Activated naive CD8-positive, alpha-beta T cell treated with anti-CD3 and anti-CD28 coated beads, Interleukin-2, amount 50 U/mL, for 24 hours (primary cell): ENCODE results near the gene GPR32.
"Not testable (repeated sequence)": the region's sequence is repeated elsewhere in the genome, so short reads cannot be mapped to it uniquely, and the experiment has no call there.

Experiments used
- ATAC-seq: fragments of 150-1000 bp; cut with Tn5 transposase; one replicate; pipeline ENCODE4 v1.10.0; 2021
- DNase-seq: peaks from one replicate; pipeline ENCODE4 v3.0.0; 2021
- H3K27ac Mint-ChIP-seq: one replicate; pipeline ENCODE4 v1.8.0; 2021; ENCODE audit warnings: mild to moderate bottlenecking, mixed read lengths
- H3K27me3 Mint-ChIP-seq: one replicate; pipeline ENCODE4 v1.8.0; 2021; ENCODE audit warnings: mixed read lengths
- H3K36me3 Mint-ChIP-seq: one replicate; pipeline ENCODE4 v1.8.0; 2021; ENCODE audit warnings: low read depth, mixed read lengths
- H3K4me1 Mint-ChIP-seq: one replicate; pipeline ENCODE4 v1.8.0; 2021; ENCODE audit warnings: mixed read lengths
- H3K4me3 Mint-ChIP-seq: one replicate; pipeline ENCODE4 v1.8.0; 2021; ENCODE audit warnings: mild to moderate bottlenecking, moderate library complexity, mixed read lengths
- H3K9me3 Mint-ChIP-seq: one replicate; pipeline ENCODE4 v1.8.0; 2021; ENCODE audit warnings: mixed read lengths

Gene GPR32

GRCh38 chr19:50764409-50764808, 5.9 kb upstream of the GPR32 start:
- DNase-seq (no peak), ATAC-seq (no peak)
- Mint-ChIP-seq H3K27me3 (peaks cover 20% of the 10 kb centered on the region), H3K27ac (no peak overlapping the region), H3K9me3 (peaks cover 4% of the 10 kb centered on the region), H3K36me3 (no peaks in the 10 kb centered on the region), H3K4me3 (no peak overlapping the region), H3K4me1 (no peaks in the 10 kb centered on the region)

GRCh38 chr19:50766746-50767145, 3.5 kb upstream of the GPR32 start:
- not testable (repeated sequence) for H3K27ac Mint-ChIP-seq, H3K4me1 Mint-ChIP-seq, H3K4me3 Mint-ChIP-seq, ATAC-seq, H3K9me3 Mint-ChIP-seq, H3K36me3 Mint-ChIP-seq, DNase-seq
- peaks cover 24% of the 10 kb centered on the region for H3K27me3 Mint-ChIP-seq

GRCh38 chr19:50767263-50767662, 3.0 kb upstream of the GPR32 start:
- H3K27ac Mint-ChIP-seq, H3K9me3 Mint-ChIP-seq, ATAC-seq, H3K4me1 Mint-ChIP-seq, H3K4me3 Mint-ChIP-seq, DNase-seq, H3K36me3 Mint-ChIP-seq: not testable (repeated sequence)
- peaks cover 24% of the 10 kb centered on the region for H3K27me3 Mint-ChIP-seq

- Mint-ChIP-seq H3K36me3 (no peaks in the 10 kb centered on the region), H3K4me1 (no peaks in the 10 kb centered on the region), H3K27me3 (peaks cover 22% of the 10 kb centered on the region), H3K4me3 (no peak overlapping the region), H3K27ac (no peak overlapping the region), H3K9me3 (no peaks in the 10 kb centered on the region)
- ATAC-seq (no peak), DNase-seq (no peak)
Observed at GRCh38 chr19:50768277-50768676, 2.0 kb upstream of the GPR32 start.

GRCh38 chr19:50770888-50771287, 624 bp downstream of the GPR32 start:
- ATAC-seq (no peak), DNase-seq (no peak)
- H3K27me3 Mint-ChIP-seq: peaks cover 33% of the 10 kb centered on the region
- H3K36me3 Mint-ChIP-seq: no peaks in the 10 kb centered on the region
- H3K9me3 Mint-ChIP-seq: no peaks in the 10 kb centered on the region
- no peak overlapping the region for H3K4me3 Mint-ChIP-seq
- H3K4me1 Mint-ChIP-seq: no peaks in the 10 kb centered on the region
- no peak overlapping the region for H3K27ac Mint-ChIP-seq

- no peak overlapping the region for H3K27ac Mint-ChIP-seq
- H3K4me1 Mint-ChIP-seq: no peaks in the 10 kb centered on the region
- no peaks in the 10 kb centered on the region for H3K9me3 Mint-ChIP-seq
- no peak for DNase-seq
- ATAC-seq: no peak
- no peak overlapping the region for H3K4me3 Mint-ChIP-seq
- no peaks in the 10 kb centered on the region for H3K36me3 Mint-ChIP-seq
- H3K27me3 Mint-ChIP-seq: peaks cover 39% of the 10 kb centered on the region
Observed at GRCh38 chr19:50772476-50772875, 2.2 kb downstream of the GPR32 start.

GRCh38 chr19:50772912-50773311, 2.6 kb downstream of the GPR32 start:
- peaks cover 41% of the 10 kb centered on the region for H3K27me3 Mint-ChIP-seq
- not testable (repeated sequence) for H3K36me3 Mint-ChIP-seq, ATAC-seq, H3K27ac Mint-ChIP-seq, H3K9me3 Mint-ChIP-seq, H3K4me3 Mint-ChIP-seq, DNase-seq, H3K4me1 Mint-ChIP-seq

- H3K9me3 Mint-ChIP-seq, H3K27ac Mint-ChIP-seq, H3K4me3 Mint-ChIP-seq, H3K36me3 Mint-ChIP-seq, H3K4me1 Mint-ChIP-seq, DNase-seq, ATAC-seq: not testable (repeated sequence)
- H3K27me3 Mint-ChIP-seq: peaks cover 42% of the 10 kb centered on the region
Observed at GRCh38 chr19:50773454-50773853, 3.2 kb downstream of the GPR32 start.

- Mint-ChIP-seq H3K36me3 (no peaks in the 10 kb centered on the region), H3K4me3 (no peak overlapping the region), H3K27me3 (peaks cover 62% of the 10 kb centered on the region), H3K4me1 (peaks cover 12% of the 10 kb centered on the region), H3K9me3 (no peaks in the 10 kb centered on the region), H3K27ac (no peak overlapping the region)
- DNase-seq (no peak), ATAC-seq (no peak)
Observed at GRCh38 chr19:50776131-50776530, 5.9 kb downstream of the GPR32 start.

- Mint-ChIP-seq H3K27ac (no peak overlapping the region), H3K4me3 (no peak overlapping the region), H3K9me3 (no peaks in the 10 kb centered on the region), H3K27me3 (peaks cover 69% of the 10 kb centered on the region), H3K4me1 (peaks cover 12% of the 10 kb centered on the region), H3K36me3 (no peaks in the 10 kb centered on the region)
- ATAC-seq: no peak
- DNase-seq: no peak
Observed at GRCh38 chr19:50777261-50777660, 7.0 kb downstream of the GPR32 start.

GRCh38 chr19:50777830-50778303, 7.6 kb downstream of the GPR32 start:
- Mint-ChIP-seq H3K4me1 (peaks cover 12% of the 10 kb centered on the region), H3K9me3 (no peaks in the 10 kb centered on the region), H3K27ac (no peak overlapping the region), H3K27me3 (peaks cover 73% of the 10 kb centered on the region), H3K36me3 (no peaks in the 10 kb centered on the region), H3K4me3 (no peak overlapping the region)
- DNase-seq (no peak), ATAC-seq (no peak)

GRCh38 chr19:50778906-50779430, 8.7 kb downstream of the GPR32 start:
- no peak overlapping the region for H3K27ac Mint-ChIP-seq
- no peaks in the 10 kb centered on the region for H3K9me3 Mint-ChIP-seq
- H3K4me1 Mint-ChIP-seq: peaks cover 14% of the 10 kb centered on the region
- H3K4me3 Mint-ChIP-seq: no peak overlapping the region
- peaks cover 77% of the 10 kb centered on the region for H3K27me3 Mint-ChIP-seq
- DNase-seq: no peak
- ATAC-seq: no peak
- no peaks in the 10 kb centered on the region for H3K36me3 Mint-ChIP-seq

GRCh38 chr19:50779504-50780457, 9.5 kb downstream of the GPR32 start:
- Mint-ChIP-seq H3K27ac (no peak overlapping the region), H3K4me1 (peaks cover 14% of the 10 kb centered on the region), H3K27me3 (peaks cover 72% of the 10 kb centered on the region), H3K36me3 (no peaks in the 10 kb centered on the region), H3K9me3 (no peaks in the 10 kb centered on the region), H3K4me3 (no peak overlapping the region)
- ATAC-seq (peak; percentile 45), DNase-seq (no peak)

GRCh38 chr19:50780753-50781435, 10.6 kb downstream of the GPR32 start:
- Mint-ChIP-seq H3K9me3 (no peaks in the 10 kb centered on the region), H3K27me3 (peaks cover 64% of the 10 kb centered on the region), H3K36me3 (no peaks in the 10 kb centered on the region), H3K27ac (no peak overlapping the region), H3K4me3 (no peak overlapping the region), H3K4me1 (peaks cover 14% of the 10 kb centered on the region)
- ATAC-seq (no peak), DNase-seq (no peak)

GRCh38 chr19:50783848-50784152, 13.5 kb downstream of the GPR32 start:
- H3K4me3 Mint-ChIP-seq, H3K36me3 Mint-ChIP-seq, DNase-seq, H3K4me1 Mint-ChIP-seq, ATAC-seq, H3K27ac Mint-ChIP-seq, H3K9me3 Mint-ChIP-seq: not testable (repeated sequence)
- H3K27me3 Mint-ChIP-seq: peaks cover 37% of the 10 kb centered on the region
